HAP-1 (cell line): ENCODE measurements around the gene POLQ.
"Not testable (repeated sequence)": the region's sequence is repeated elsewhere in the genome, so short reads cannot be mapped to it uniquely, and the experiment has no call there.

Experiments used
- DNase-seq, 2 experiments: peaks; one replicate each; pipeline ENCODE4 v3.0.0-alpha.2; 2016 to 2020; ENCODE audit warnings: low spot score in 2 of 2
- H3K27me3 ChIP-seq: fragments of 250-450 bp; sonication (Bioruptor Pico); 2 replicates; pipeline ENCODE4 v1.5.1; 2020; ENCODE audit warnings: low read depth, mild to moderate bottlenecking, moderate library complexity
- H3K36me3 ChIP-seq: fragments of 250-450 bp; sonication (Bioruptor Pico); replicated peaks from 2 replicates; pipeline ENCODE4 v1.5.1; 2020; ENCODE audit warnings: mild to moderate bottlenecking
- H3K4me1 ChIP-seq: fragments of 250-450 bp; sonication (Bioruptor Pico); 2 replicates; pipeline ENCODE4 v1.5.1; 2020; ENCODE audit warnings: mild to moderate bottlenecking
- H3K4me3 ChIP-seq: fragments of 250-450 bp; sonication (Bioruptor Pico); 2 replicates; pipeline ENCODE4 v1.5.1; 2020; ENCODE audit warnings: mild to moderate bottlenecking, moderate library complexity
- H3K9me3 ChIP-seq: fragments of 250-450 bp; sonication (Bioruptor Pico); 2 replicates; pipeline ENCODE4 v1.5.1; 2020; ENCODE audit warnings: mild to moderate bottlenecking, moderate library complexity
- in situ Hi-C: fragments of 300-500 bp; cut with MboI; formaldehyde crosslinking; loops from 3 replicates; pipeline ENCODE4 v1.14.3; 2020; ENCODE audit warnings: low sequenced_read_pairs, inconsistent platforms, mixed read lengths

Gene POLQ

DNA sequence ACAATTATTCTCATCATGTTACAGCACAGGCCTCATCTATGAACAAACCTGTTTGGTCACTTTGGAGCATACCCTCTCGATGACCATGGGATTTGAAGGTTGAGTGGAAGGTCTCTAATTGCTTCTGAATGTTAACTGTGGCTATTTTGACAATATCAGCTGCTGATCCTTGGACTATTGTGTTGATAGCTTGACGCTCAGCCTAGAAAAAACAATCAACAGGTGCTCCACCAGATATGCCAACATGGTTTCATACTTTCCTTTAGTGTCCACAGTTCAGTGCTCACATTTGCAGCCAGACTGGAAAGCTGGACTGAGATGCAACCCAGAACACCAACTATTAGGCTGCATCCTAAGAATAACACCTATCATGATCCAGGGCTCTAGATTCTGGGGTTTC lies 109.7 kb downstream of the POLQ start:
- in situ Hi-C loops = no loop called here
- H3K36me3 ChIP-seq = peaks cover 55% of the 10 kb centered on the region

DNA sequence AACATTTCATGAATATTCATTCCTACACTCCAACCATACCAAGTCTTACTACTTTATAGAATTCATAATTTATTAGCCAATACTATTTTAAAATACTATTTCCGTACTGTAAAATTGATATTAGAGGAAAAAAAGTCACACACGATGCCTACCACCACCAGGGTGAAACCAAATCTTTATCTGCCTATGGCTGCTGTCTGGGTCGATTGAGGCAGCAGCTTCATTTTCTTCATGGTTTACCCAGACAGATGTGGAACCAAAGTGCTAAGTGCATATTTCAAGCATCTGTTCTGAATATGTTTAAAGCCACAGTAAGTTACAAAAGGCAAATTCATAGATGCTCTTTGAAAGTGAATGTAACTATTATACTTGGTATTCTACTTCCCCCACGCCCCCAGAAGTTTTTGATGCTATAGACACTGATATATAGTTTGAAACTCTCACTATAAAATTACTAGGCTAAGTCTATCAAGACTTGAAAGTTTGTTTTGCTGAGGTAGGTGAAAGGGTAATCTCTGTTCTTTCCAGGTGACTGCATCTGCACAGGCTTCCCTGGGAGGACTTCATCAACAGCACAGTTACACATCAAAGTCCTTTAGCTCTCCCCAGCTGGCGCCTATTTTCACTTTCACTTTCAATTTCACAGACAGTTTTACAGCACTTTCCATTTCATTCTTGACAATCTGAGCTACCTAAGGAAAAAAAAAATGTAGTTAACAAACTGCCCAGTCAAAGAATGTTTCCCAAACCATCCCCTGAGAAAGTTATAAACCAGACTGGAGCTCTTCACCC lies 113.9 kb downstream of the POLQ start:
- DNase-seq = no peak
- Histone ChIP-seq H3K4me3 (no peak overlapping the region), H3K36me3 (peaks cover 51% of the 10 kb centered on the region), H3K27me3 (no peaks in the 10 kb centered on the region), H3K4me1 (no peaks in the 10 kb centered on the region), H3K9me3 (no peaks in the 10 kb centered on the region)
- in situ Hi-C loops = no loop called here

More for the DNA sequence above, 109.7 kb downstream of the POLQ start:
- Histone ChIP-seq H3K4me3 (no peak overlapping the region), H3K4me1 (no peaks in the 10 kb centered on the region), H3K27me3 (no peaks in the 10 kb centered on the region), H3K9me3 (no peaks in the 10 kb centered on the region)
- DNase-seq = no peak

DNA sequence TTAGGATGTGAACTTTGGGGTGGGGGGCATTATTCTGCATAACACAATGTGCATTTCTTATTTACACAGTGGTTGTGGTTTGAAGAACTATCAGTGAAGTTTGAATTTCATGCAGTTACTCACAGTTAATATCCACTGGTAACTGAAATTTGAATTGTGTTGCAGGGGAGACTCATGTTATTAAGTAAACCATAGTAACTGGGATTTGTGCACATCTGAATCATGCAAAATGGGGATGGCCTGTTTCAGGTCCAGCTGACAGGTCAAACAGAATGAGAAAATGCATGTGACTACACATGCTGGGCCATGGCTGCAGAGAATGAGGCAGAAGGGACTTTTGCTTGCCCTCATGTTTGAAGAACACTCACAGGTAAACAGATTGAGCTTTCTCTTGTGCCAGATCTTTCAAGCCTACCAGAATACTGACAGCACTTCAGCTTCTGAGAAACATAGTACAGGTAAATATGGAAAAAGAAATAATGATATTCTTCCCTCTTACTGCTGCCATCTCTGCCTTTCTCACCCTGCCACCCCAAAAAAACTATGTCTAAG lies 115.0 kb downstream of the POLQ start:
- Histone ChIP-seq H3K4me3 (no peak overlapping the region), H3K27me3 (no peaks in the 10 kb centered on the region), H3K36me3 (peaks cover 45% of the 10 kb centered on the region), H3K9me3 (no peaks in the 10 kb centered on the region), H3K4me1 (no peaks in the 10 kb centered on the region)
- in situ Hi-C loops = no loop called here
- DNase-seq = no peak

DNA sequence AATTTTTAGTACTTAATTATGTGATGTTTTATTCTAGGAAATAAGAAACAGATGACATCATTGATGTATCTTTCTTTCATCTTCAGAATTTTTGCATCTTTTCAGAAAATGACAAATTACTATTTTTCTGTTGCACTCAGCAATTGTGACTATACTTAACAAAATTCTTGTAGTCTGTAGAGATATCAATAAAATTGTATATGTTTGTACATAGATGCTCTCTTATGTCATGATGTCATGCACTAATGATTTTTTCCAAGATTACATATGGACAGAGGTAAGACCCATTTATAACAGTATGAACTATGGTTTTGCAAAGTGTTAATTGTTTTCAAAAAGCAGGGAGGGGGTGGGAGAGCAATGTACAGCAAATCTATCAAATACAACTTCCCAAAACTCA lies 121.2 kb downstream of the POLQ start:
- H3K9me3 ChIP-seq = no peaks in the 10 kb centered on the region
- H3K4me1 ChIP-seq = no peaks in the 10 kb centered on the region
- peaks cover 8% of the 10 kb centered on the region for H3K36me3 ChIP-seq
- no peak for DNase-seq
- no peaks in the 10 kb centered on the region for H3K27me3 ChIP-seq
- in situ Hi-C loops = no loop called here
- H3K4me3 ChIP-seq = no peak overlapping the region

DNA sequence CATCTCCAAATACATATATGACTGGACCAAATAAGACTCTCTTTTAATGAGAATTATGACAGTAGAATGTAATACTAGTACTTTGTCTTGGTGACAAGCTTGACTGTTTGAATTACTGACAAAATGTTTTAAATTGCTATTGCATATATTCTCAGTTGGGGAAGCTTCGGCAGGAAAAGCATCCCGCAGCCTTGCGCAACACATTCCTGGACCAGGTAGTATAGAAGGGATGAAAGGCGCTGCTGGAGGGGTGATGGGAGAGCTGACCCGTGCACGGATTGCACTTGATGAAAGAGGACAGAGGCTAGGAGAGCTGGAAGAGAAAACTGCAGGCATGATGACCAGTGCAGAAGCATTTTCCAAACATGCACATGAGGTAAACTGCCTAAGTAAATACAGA lies 127.6 kb downstream of the POLQ start:
- no peaks in the 10 kb centered on the region; the same call in 1 of the 2 replicates for H3K36me3 ChIP-seq
- in situ Hi-C loops = no loop called here
- no peaks in the 10 kb centered on the region for H3K27me3 ChIP-seq
- H3K9me3 ChIP-seq = no peaks in the 10 kb centered on the region
- H3K4me3 ChIP-seq = no peak overlapping the region
- no peak for DNase-seq
- H3K4me1 ChIP-seq = no peaks in the 10 kb centered on the region

DNA sequence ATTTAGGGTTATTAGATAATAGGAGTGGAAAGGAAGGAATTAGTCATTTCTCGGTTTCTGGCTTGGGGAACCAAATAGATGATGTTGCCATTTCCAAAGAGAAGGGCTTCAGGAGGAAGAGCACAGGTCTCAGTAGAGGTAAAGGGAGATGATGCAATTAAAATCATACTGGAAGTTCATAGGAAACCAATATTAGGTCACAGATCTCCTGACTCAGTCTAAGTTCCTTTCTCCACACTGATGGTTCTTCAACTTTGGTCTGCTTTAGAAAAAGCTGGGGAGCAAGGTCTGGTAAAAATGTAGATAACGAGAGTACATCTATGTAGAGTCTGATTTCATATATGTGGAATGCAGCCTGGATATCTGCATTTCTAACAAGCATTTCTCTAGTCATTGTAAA lies 130.9 kb downstream of the POLQ start:
- no peak for DNase-seq
- Histone ChIP-seq H3K36me3 (no peaks in the 10 kb centered on the region), H3K4me1 (no peaks in the 10 kb centered on the region), H3K4me3 (no peak overlapping the region), H3K27me3 (no peaks in the 10 kb centered on the region), H3K9me3 (no peaks in the 10 kb centered on the region)
- in situ Hi-C loops = no loop called here

DNA sequence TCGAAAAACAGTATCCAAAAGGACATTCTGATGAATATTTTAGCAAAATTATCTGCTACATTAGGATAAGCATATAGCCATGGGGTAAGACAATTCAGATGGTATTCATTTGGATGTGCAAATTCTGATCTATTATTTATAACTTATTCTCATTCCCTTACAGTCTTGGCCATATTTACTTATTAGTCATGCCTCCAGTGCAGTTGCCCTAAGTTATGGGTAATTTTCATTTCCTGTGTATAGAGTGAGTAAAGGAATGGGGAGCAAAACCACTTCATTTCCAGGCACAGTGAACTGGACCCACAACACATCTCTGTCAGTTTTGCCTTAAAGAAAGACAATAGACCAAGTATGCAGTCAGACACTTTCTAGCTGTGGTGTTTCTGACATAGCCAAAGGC lies 134.3 kb downstream of the POLQ start:
- DNase-seq = no peak
- no peak overlapping the region for H3K4me3 ChIP-seq
- H3K27me3 ChIP-seq = no peaks in the 10 kb centered on the region
- no peaks in the 10 kb centered on the region for H3K9me3 ChIP-seq
- in situ Hi-C loops = no loop called here
- no peaks in the 10 kb centered on the region for H3K4me1 ChIP-seq
- H3K36me3 ChIP-seq = no peaks in the 10 kb centered on the region

DNA sequence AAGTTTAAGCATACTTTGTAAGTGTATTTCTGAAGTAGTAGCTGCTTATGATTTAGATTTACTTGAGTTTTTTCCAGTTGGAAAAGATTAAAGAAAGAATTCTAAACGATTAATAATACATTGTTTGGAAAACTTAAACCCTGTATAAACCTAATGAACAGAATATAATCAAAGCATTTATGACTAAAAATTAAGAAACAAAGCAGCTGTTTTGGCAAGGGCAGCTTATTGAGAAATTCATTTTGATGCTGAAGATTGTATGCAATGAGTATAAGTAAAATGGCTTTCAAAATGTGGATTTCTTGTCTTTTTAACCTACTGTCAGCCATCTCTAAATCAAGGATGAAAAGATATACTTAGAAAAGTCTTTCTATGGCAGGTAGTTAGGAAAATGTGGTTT lies 140.2 kb downstream of the POLQ start:
- no peaks in the 10 kb centered on the region; the same call in 1 of the 2 replicates for H3K4me1 ChIP-seq
- in situ Hi-C loops = no loop called here
- no peaks in the 10 kb centered on the region for H3K9me3 ChIP-seq
- H3K4me3 ChIP-seq = no peak overlapping the region
- no peak for DNase-seq
- H3K27me3 ChIP-seq = no peaks in the 10 kb centered on the region
- H3K36me3 ChIP-seq = no peaks in the 10 kb centered on the region

DNA sequence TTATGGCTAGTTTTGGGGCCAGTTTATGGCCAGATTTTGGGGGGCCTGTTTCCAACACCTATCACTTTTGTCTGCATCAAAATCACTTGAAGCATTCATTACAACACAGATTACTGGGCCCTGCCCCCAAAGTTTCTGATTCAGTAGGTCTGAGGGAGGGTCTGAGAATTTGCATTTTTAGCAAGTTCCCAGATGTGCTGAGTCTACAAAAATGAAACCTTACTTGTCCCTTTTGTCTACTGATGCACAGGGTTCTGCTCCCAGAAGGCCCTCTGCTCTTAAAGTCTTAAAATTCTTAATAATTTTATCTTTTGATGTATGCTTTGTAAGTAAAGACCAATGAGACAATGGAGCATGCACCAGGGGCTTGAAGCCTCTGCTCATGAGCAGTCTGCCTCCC lies 146.0 kb downstream of the POLQ start:
- Histone ChIP-seq H3K27me3 (no peaks in the 10 kb centered on the region), H3K4me1 (no peaks in the 10 kb centered on the region; the same call in 1 of the 2 replicates), H3K4me3 (no peak overlapping the region), H3K9me3 (no peaks in the 10 kb centered on the region), H3K36me3 (no peaks in the 10 kb centered on the region)
- in situ Hi-C loops = no loop called here
- DNase-seq = no peak

DNA sequence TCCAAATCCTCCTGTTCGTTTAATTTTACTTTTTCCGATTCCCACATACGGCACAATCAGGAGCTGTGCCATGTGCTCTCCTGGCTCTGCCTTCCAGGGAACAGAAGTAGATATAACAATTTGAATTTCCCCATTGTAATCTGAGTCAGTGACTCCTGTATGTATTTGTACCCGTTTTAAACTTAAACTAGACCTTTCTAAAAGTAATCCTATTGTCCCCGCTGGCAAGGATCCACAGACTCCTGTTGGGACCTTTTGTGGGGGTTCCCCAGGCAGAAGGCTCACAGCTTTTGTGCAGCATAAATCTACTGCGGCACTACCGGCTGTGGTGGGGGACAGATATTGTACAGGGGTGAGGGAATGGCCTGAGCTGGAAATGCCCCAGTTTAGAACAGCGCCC lies 147.7 kb downstream of the POLQ start:
- H3K9me3 ChIP-seq, H3K36me3 ChIP-seq, H3K27me3 ChIP-seq, in situ Hi-C loops, DNase-seq, H3K4me1 ChIP-seq, H3K4me3 ChIP-seq: not testable (repeated sequence)

DNA sequence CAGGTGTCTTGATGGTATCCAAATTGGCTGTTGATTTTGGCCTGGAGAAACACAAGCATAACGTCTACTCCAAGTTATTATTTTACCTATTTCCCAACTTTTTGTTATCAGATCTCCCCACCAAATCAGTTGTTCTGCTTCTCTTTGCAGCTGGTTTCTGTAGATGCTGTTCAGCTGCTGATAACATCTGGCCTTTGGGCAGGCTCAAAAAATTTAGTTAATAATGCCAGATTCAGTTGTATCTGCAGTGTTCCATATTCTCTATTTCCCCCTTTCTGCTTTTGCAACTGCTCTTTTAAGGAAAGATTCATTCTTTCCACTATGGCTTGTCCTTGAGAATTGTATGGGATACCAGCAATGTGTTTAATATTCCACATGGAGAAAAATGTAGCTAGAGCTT lies 149.8 kb downstream of the POLQ start:
- DNase-seq, in situ Hi-C loops, H3K9me3 ChIP-seq, H3K27me3 ChIP-seq, H3K4me1 ChIP-seq, H3K36me3 ChIP-seq, H3K4me3 ChIP-seq: not testable (repeated sequence)

DNA sequence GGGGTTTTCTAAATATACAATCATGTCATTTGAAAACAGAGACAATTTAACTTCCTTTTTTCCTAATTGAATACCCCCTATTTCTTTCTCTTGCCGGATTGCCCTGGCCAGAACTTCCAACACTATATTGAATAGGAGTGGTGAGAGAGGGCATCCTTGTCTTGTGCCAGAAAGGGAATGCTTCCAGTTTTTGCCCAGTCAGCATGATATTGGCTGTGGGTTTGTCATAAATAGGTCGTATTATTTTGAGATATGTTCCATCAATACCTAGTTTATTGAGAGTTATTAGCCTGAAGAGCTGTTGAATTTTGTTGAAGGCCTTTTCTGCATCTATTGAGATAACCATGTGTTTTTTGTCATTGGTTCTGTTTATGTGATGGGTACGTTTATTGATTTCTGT lies 157.5 kb downstream of the POLQ start:
- H3K4me3 ChIP-seq, DNase-seq, H3K27me3 ChIP-seq, H3K4me1 ChIP-seq, in situ Hi-C loops, H3K9me3 ChIP-seq, H3K36me3 ChIP-seq: not testable (repeated sequence)
